K562 (cell line): Measurements from ENCODE around the gene TP63. TPM values are rescaled to one million over a fixed set of nuclear protein-coding genes. Genes with fewer than 3 reads are reported as not detected.
"Not testable (repeated sequence)": the region's sequence is repeated elsewhere in the genome, so short reads cannot be mapped to it uniquely, and the experiment has no call there.

Experiments
- ATAC-seq: fragments of 200-7000 bp; cut with Tn5 transposase; 3 replicates; pipeline ENCODE4 v1.9.1; 2020; ENCODE audit warnings: moderate library complexity
- BruUV-seq: library from RNA; stranded (reverse); fragments of 400-500 nt; replicated peaks from 2 replicates; lab custom pipeline; 2021; lab: Mats Ljungman, UMichigan
- CTCF ChIA-PET: fragments of 300-600 bp; formaldehyde crosslinking; extraction: SDS; loops from one replicate; lab custom pipeline; 2021; ENCODE audit warnings: low intra/inter-chr PET ratio; lab: Yijun Ruan, JAX
- POLR2A ChIA-PET: fragments of 300-600, 350-650 bp; sonication (Branson Sonifier 250); formaldehyde crosslinking; extraction: SDS; loops from one replicate; lab custom pipeline; 2021; ENCODE audit warnings: antibody characterized with exemption, inconsistent platforms; lab: Yijun Ruan, JAX
- DNase-seq, 4 experiments: peaks; one replicate each; pipeline versions ENCODE4 v3.0.0 to v3.0.0-alpha.2; 2011 to 2018; ENCODE audit warnings: low spot score in 3 of 4, mixed read lengths in 3 of 4; ENCODE audit errors: extremely low read depth in 1 of 4
- FAIRE-seq: peaks from 2 replicates; lab custom pipeline; 2011; peaks lifted over from hg19 to GRCh38; lab: Jason Lieb, UNC
- H2AFZ ChIP-seq: 2 replicates; pipeline ENCODE4 v1.6.0; 2011; ENCODE audit warnings: low read depth, low read length, control low read depth, inconsistent platforms
- H3K27ac ChIP-seq: fragments of 200-600 bp; 3 replicates; pipeline ENCODE4 v1.8.0; 2011; ENCODE audit warnings: low read depth, mild to moderate bottlenecking, control low read depth, inconsistent platforms, low read length, moderate library complexity, mixed read lengths; ENCODE audit errors: extremely low read depth
- H3K27me3 ChIP-seq, 2 experiments: fragments of 300-600 bp in 1 of 2; 2 replicates in 1 of 2; 3 replicates in 1 of 2; pipeline versions ENCODE4 v1.6.0 to v1.8.0; 2011; ENCODE audit warnings: inconsistent platforms in 2 of 2, low read length in 2 of 2, mild to moderate bottlenecking in 1 of 2, mixed read lengths in 1 of 2, moderate library complexity in 1 of 2; ENCODE audit not compliant: control insufficient read depth in 2 of 2, insufficient read depth in 2 of 2
- H3K36me3 ChIP-seq: fragments of 300-600 bp; 3 replicates; pipeline ENCODE4 v1.8.0; 2011; ENCODE audit warnings: mild to moderate bottlenecking, low read length, inconsistent platforms; ENCODE audit not compliant: control insufficient read depth, insufficient read depth
- H3K4me1 ChIP-seq, 2 experiments: fragments of 200-600 bp in 1 of 2; replicated peaks in 1 of 2; 2 replicates in 1 of 2; 3 replicates in 1 of 2; pipeline versions ENCODE4 v1.5.1 to v1.8.0; 2011; ENCODE audit warnings: inconsistent platforms in 2 of 2, low read length in 2 of 2, mild to moderate bottlenecking in 1 of 2, mixed read lengths in 1 of 2, moderate library complexity in 1 of 2; ENCODE audit not compliant: control insufficient read depth in 2 of 2, insufficient read depth in 2 of 2
- H3K4me2 ChIP-seq: 2 replicates; pipeline ENCODE4 v1.6.1; 2011; ENCODE audit warnings: low read length, control low read depth, inconsistent platforms, mixed read lengths; ENCODE audit not compliant: insufficient read depth
- H3K4me3 ChIP-seq: fragments of 200-600 bp; sonication (generic), shearing (Covaris generic); 2 replicates; pipeline ENCODE4 v1.5.1; 2016; ENCODE audit warnings: control low read depth, inconsistent platforms
- H3K79me2 ChIP-seq: fragments of 200-600 bp; 3 replicates; pipeline ENCODE4 v1.8.0; 2011; ENCODE audit warnings: low read length, inconsistent platforms; ENCODE audit not compliant: control insufficient read depth, insufficient read depth
- H3K9ac ChIP-seq, 2 experiments: 2 replicates each; pipeline versions ENCODE4 v1.6.0 to v1.6.1; 2011; ENCODE audit warnings: low read depth in 2 of 2, low read length in 2 of 2, control low read depth in 1 of 2, inconsistent platforms in 1 of 2, mild to moderate bottlenecking in 1 of 2, mixed read lengths in 1 of 2; ENCODE audit not compliant: insufficient read depth in 1 of 2
- H3K9me1 ChIP-seq: one replicate; pipeline ENCODE4 v1.6.0; 2011; ENCODE audit warnings: inconsistent platforms, mild to moderate bottlenecking, low read length, moderate library complexity; ENCODE audit not compliant: control insufficient read depth, insufficient read depth
- H3K9me3 ChIP-seq: replicated peaks from 2 replicates; pipeline ENCODE4 v1.5.1; 2011; ENCODE audit warnings: low read depth, low read length, inconsistent platforms; ENCODE audit not compliant: control insufficient read depth, insufficient read depth
- H4K20me1 ChIP-seq: replicated peaks from 2 replicates; pipeline ENCODE4 v1.6.1; 2011; ENCODE audit warnings: low read length, inconsistent platforms, mixed read lengths; ENCODE audit not compliant: control insufficient read depth, insufficient read depth
- BMI1 ChIP-seq: fragments of 150-350 bp; IDR thresholded peaks from 2 replicates; pipeline ENCODE4 v1.6.1; 2014; ENCODE audit warnings: low read length
- CBFA2T2 ChIP-seq: fragments of 450-650 bp; conservative IDR thresholded peaks from 2 replicates; pipeline ENCODE4 v1.6.1; 2017; ENCODE audit warnings: mild to moderate bottlenecking
- CREBBP ChIP-seq: IDR thresholded peaks from one replicate; pipeline ENCODE4 v1.6.1; 2012; ENCODE audit warnings: low read depth, mild to moderate bottlenecking, control low read depth, inconsistent platforms, low read length
- EHMT2 ChIP-seq: fragments of 450-650 bp; IDR thresholded peaks from 2 replicates; pipeline ENCODE4 v1.6.1; 2018; ENCODE audit warnings: antibody characterized with exemption
- FIP1L1 ChIP-seq: fragments of 200-400 bp; formaldehyde crosslinking; IDR thresholded peaks from 2 replicates; pipeline ENCODE4 v1.6.1; 2018; ENCODE audit warnings: mild to moderate bottlenecking, low read depth, low read length; ENCODE audit not compliant: poor library complexity, severe bottlenecking
- HNRNPK ChIP-seq: fragments of 200-400 bp; formaldehyde crosslinking; IDR thresholded peaks from one replicate; pipeline ENCODE4 v1.6.1; 2018; ENCODE audit warnings: mild to moderate bottlenecking, low read depth, low read length; ENCODE audit not compliant: poor library complexity, severe bottlenecking
- PHTF2 ChIP-seq: fragments of 250-450 bp; sonication (Bioruptor Pico); IDR thresholded peaks from 2 replicates; pipeline ENCODE4 v1.5.0; 2021; ENCODE audit warnings: mild to moderate bottlenecking
- POU5F1 ChIP-seq: fragments of 150-350 bp; IDR thresholded peaks from 2 replicates; pipeline ENCODE4 v1.6.1; 2014; ENCODE audit warnings: borderline replicate concordance, low read length, low read depth, mild to moderate bottlenecking; ENCODE audit not compliant: partially characterized antibody
- PTBP1 ChIP-seq: fragments of 200-400 bp; formaldehyde crosslinking; IDR thresholded peaks from 2 replicates; pipeline ENCODE4 v1.6.1; 2017; ENCODE audit warnings: low read depth, low read length
- RBM15 ChIP-seq: fragments of 200-400 bp; formaldehyde crosslinking; IDR thresholded peaks from 2 replicates; pipeline ENCODE4 v1.6.1; 2018; ENCODE audit warnings: mild to moderate bottlenecking, low read length, moderate library complexity; ENCODE audit not compliant: insufficient read depth
- SAFB ChIP-seq: fragments of 200-400 bp; formaldehyde crosslinking; IDR thresholded peaks from 2 replicates; pipeline ENCODE4 v1.6.1; 2017; ENCODE audit warnings: low read depth, low read length, borderline replicate concordance
- ZBTB1 ChIP-seq: sonication (generic); formaldehyde crosslinking; IDR thresholded peaks from 2 replicates; pipeline ENCODE4 v1.8.1; 2023; ENCODE audit warnings: missing genetic modification reagents, low read depth, mild to moderate bottlenecking, borderline replicate concordance
- WGBS: fragments of 100-300 bp; shearing (Covaris generic); methylation state at CpG from one replicate; pipeline ENCODE4 v1.1.6; 2016; ENCODE audit warnings: low coverage, mixed read lengths; ENCODE audit not compliant: insufficient coverage; ENCODE audit errors: missing lambda C conversion rate; 5-methylcytosine and 5-hydroxymethylcytosine counted together
- in situ Hi-C: fragments of 300-500 bp; cut with MboI; formaldehyde crosslinking; loops from 4 replicates; pipeline ENCODE4 v1.15.0; 2018; ENCODE audit warnings: inconsistent platforms, mixed read lengths
- intact Hi-C: fragments of 100-400 bp; cut with micrococcal nuclease; formaldehyde crosslinking; loops from 2 replicates; pipeline ENCODE4 v1.14.2; 2022
- polyA plus RNA-seq, 8 experiments: library from polyadenylated mRNA; depleted of rRNA in 4 of 8; stranded (reverse) in 5 of 8; unstranded in 3 of 8; fragments of >200 nt; fragmentation: Nextera tagmentation in 2 of 8; fragmentation: Illumina TruSeq in 1 of 8; extraction: Ambion mirVana in 2 of 8; extraction: Trizol in 1 of 8; gene quantifications; 2 replicates each; pipeline versions ENCODE4 v1.2.1 to v1.2.3, GENCODE V29; 2011 to 2014; ENCODE audit warnings: inconsistent platforms in 1 of 8, missing spikeins in 1 of 8
- total RNA-seq, 7 experiments: library from RNA; depleted of rRNA in 6 of 7; stranded (reverse); fragments of >200 nt in 6 of 7; fragmentation: Illumina TruSeq in 2 of 7; extraction: Trizol in 2 of 7; gene quantifications; 2 replicates each; pipeline versions ENCODE4 v1.2.1 to v1.2.3, GENCODE V29; 2011 to 2021; ENCODE audit warnings: low replicate concordance in 1 of 7
- TF ChIP-seq, protein P1 (sequence below): conservative IDR thresholded peaks from 2 replicates; pipeline ENCODE4 v1.6.1; 2011; ENCODE audit warnings: low read depth, mild to moderate bottlenecking, low read length; ENCODE audit not compliant: control insufficient read depth
- TF ChIP-seq, protein P2 (sequence below), 3 experiments: IDR thresholded peaks in 2 of 3; conservative IDR thresholded peaks in 1 of 3; 2 replicates each; pipeline ENCODE4 v1.5.1; 2011 to 2012; ENCODE audit warnings: low read length in 3 of 3, mild to moderate bottlenecking in 3 of 3, control low read depth in 2 of 3, improper control_type of control experiment in 1 of 3, inconsistent platforms in 1 of 3, low read depth in 1 of 3, mixed read lengths in 1 of 3, moderate library complexity in 1 of 3; ENCODE audit not compliant: insufficient read depth in 2 of 3

The TP63 gene
- total and polyA plus RNA-seq, 9 of the 15 experiments (the other 6 are each of a cell fraction or from before 2014, with no cell fraction given), result 0.32 to 1.4 (median 0.50) TPM

DNA sequence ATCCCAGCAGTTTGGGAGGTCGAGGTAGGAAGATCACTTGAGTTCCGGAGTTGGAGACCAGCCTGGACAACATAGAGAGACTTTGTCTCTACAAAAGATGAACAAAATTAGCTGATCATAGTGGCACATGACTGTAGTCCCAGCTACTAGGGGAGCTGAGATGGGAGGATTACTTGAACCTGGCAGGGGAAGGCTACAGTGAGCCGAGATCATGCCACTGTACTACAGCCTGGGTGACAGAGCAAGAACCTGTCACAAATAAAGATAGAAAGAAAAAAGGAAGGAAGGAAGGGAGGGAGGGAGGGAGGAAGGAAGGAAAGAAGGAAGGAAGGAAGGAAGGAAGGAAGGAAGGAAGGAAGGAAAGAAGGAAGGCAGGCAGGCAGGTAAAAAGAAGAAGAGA, 41.2 kb downstream of the TP63 start:
- H3K4me1 ChIP-seq, POLR2A ChIA-PET, H3K9me1 ChIP-seq, in situ Hi-C loops, H4K20me1 ChIP-seq, H3K36me3 ChIP-seq, H2AFZ ChIP-seq, H3K9me3 ChIP-seq, BruUV-seq, H3K9ac ChIP-seq, H3K4me2 ChIP-seq, CTCF ChIA-PET, H3K27ac ChIP-seq, ATAC-seq, DNase-seq, H3K27me3 ChIP-seq, intact Hi-C loops, FAIRE-seq, H3K79me2 ChIP-seq, H3K4me3 ChIP-seq: not testable (repeated sequence)
- 0% methylated on average over 3 of the region's 3 CpGs for WGBS

DNA sequence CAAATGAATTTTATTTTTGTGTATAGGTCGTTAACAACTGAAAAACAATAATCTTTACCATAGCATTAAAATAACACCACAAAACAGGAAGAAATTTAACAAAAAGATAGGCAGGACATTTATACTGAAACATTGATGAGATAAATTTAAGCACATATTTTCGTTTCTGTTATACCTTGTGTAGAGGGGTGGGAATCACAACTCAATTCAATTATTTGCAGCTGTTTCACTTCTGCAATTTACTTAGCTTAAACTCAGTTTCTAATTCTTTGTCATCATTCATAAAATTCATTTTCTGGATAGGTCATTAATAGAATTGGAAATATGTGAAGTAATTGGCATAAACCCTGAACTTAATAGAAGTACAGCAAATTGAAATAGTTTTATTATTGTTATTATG, 42.3 kb downstream of the TP63 start:
- no TSS peak for BruUV-seq
- DNase-seq (no peak), ATAC-seq (no peak), FAIRE-seq (no peak)
- Histone ChIP-seq H3K79me2 (no peaks in the 10 kb centered on the region), H3K27ac (no peak overlapping the region), H3K27me3 (no peaks in the 10 kb centered on the region), H3K36me3 (no peaks in the 10 kb centered on the region), H3K9me1 (no peaks in the 10 kb centered on the region), H3K9ac (no peak overlapping the region), H2AFZ (no peak overlapping the region), H3K4me2 (no peak overlapping the region), H3K9me3 (no peaks in the 10 kb centered on the region; the same call in 1 of the 2 replicates), H3K4me3 (no peak overlapping the region), H3K4me1 (no peaks in the 10 kb centered on the region), H4K20me1 (no peaks in the 10 kb centered on the region)
- ChIA-PET POLR2A (no interaction called here), CTCF (no interaction called here)
- in situ Hi-C loops (no loop called here), intact Hi-C loops (no loop called here)
- WGBS, result 0% methylated on average over 2 of the region's 2 CpGs
- TF ChIP-seq FIP1L1, result no peak
- TF ChIP-seq ZBTB1 (CRISPR knock-in tag), result no peak
- TF ChIP-seq BMI1, result no peak
- no peak for TF ChIP-seq EHMT2
- no peak for TF ChIP-seq CBFA2T2
- no peak for TF ChIP-seq PHTF2 (CRISPR knock-in tag)
- TF ChIP-seq, protein P1, sequence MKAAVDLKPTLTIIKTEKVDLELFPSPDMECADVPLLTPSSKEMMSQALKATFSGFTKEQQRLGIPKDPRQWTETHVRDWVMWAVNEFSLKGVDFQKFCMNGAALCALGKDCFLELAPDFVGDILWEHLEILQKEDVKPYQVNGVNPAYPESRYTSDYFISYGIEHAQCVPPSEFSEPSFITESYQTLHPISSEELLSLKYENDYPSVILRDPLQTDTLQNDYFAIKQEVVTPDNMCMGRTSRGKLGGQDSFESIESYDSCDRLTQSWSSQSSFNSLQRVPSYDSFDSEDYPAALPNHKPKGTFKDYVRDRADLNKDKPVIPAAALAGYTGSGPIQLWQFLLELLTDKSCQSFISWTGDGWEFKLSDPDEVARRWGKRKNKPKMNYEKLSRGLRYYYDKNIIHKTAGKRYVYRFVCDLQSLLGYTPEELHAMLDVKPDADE, result no peak
- no peak for TF ChIP-seq RBM15
- TF ChIP-seq, protein P2, sequence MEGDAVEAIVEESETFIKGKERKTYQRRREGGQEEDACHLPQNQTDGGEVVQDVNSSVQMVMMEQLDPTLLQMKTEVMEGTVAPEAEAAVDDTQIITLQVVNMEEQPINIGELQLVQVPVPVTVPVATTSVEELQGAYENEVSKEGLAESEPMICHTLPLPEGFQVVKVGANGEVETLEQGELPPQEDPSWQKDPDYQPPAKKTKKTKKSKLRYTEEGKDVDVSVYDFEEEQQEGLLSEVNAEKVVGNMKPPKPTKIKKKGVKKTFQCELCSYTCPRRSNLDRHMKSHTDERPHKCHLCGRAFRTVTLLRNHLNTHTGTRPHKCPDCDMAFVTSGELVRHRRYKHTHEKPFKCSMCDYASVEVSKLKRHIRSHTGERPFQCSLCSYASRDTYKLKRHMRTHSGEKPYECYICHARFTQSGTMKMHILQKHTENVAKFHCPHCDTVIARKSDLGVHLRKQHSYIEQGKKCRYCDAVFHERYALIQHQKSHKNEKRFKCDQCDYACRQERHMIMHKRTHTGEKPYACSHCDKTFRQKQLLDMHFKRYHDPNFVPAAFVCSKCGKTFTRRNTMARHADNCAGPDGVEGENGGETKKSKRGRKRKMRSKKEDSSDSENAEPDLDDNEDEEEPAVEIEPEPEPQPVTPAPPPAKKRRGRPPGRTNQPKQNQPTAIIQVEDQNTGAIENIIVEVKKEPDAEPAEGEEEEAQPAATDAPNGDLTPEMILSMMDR (IDR thresholded peaks at IDR 0.05 in 2 of 3, conservative IDR thresholded peaks at IDR 0.05 in 1 of 3; ENCODE audit: insufficient read depth in 2 of 3, low read depth in 1 of 3, low read length in 3 of 3), result no peak
- TF ChIP-seq POU5F1, result no peak
- TF ChIP-seq PTBP1, result no peak
- TF ChIP-seq CREBBP, result no peak
- TF ChIP-seq HNRNPK, result no peak
- TF ChIP-seq SAFB, result no peak
